GM12892 (cell line): ENCODE data around the gene F8.

Experiments used
- POLR2A ChIP-seq: IDR thresholded peaks from 2 replicates; pipeline ENCODE4 v1.6.1; 2011; ENCODE audit warnings: low read depth, low read length, control low read depth
- POLR2AphosphoS5 ChIP-seq: IDR thresholded peaks from 2 replicates; pipeline ENCODE4 v1.6.1; 2011; ENCODE audit warnings: low read depth, low read length, control low read depth
- TAF1 ChIP-seq: IDR thresholded peaks from 2 replicates; pipeline ENCODE4 v1.6.1; 2011; ENCODE audit warnings: low read depth, mild to moderate bottlenecking, control low read depth, low read length, borderline replicate concordance

DNA sequence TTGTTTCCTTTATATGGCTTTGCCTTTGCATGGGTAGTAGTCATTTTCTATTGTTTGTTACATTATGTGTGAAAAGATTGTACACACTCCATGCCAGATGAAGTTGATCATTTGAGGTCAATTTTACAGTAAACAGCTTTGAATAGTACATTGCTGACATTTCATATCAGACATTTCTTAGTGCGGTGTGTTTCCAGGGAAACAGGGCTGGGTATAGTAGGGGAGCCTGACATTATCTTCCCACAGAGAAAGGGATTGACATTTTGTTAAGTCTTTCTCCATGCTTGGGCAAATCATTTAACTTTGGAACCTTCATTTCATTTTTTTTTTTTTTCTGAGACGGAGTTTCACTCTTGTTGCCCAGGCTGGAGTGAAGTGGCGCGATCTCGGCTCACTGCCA lies 9.1 kb upstream of the F8 start:
- TF ChIP-seq POLR2AphosphoS5 (no peak), POLR2A (no peak), TAF1 (no peak)
